Measurements from ENCODE around the gene CPXM2. TPM values are rescaled to one million over a fixed set of nuclear protein-coding genes. Genes with fewer than 3 reads are reported as not detected.

The CPXM2 gene
- total and polyA plus RNA-seq, 4 donors, result 0.05 to 0.92 (median 0.44) TPM

GRCh38 chr10:123760356-123761037 lies 131.1 kb downstream of the CPXM2 start:
- 65% methylated on average over 10 of the region's 10 CpGs for WGBS
- H3K9ac ChIP-seq (ENCODE audit: low read depth in 1 of 2, low read length in 2 of 2), result no peak overlapping the region
- TF ChIP-seq REST (IDR thresholded peaks at IDR 0.05), result no peak
- TF ChIP-seq HNF4A (conservative IDR thresholded peaks at IDR 0.05), result no peak
- no peak for TF ChIP-seq RAD21 (IDR thresholded peaks at IDR 0.05)
- TF ChIP-seq NR2F2 (IDR thresholded peaks at IDR 0.05), result no peak
- no peak for TF ChIP-seq JUND (IDR thresholded peaks at IDR 0.05)
- no peak for TF ChIP-seq MAX (IDR thresholded peaks at IDR 0.05)
- no peak for TF ChIP-seq ATF3 (IDR thresholded peaks at IDR 0.05)
- TF ChIP-seq RXRA (IDR thresholded peaks at IDR 0.05), result no peak
- no peak for TF ChIP-seq HNF4G (IDR thresholded peaks at IDR 0.05)
- no peak for TF ChIP-seq TAF1 (conservative IDR thresholded peaks at IDR 0.05)
- H3K4me1 ChIP-seq (ENCODE audit: control insufficient read depth in 4 of 4, insufficient read depth in 4 of 4, low read length in 3 of 4), result no peaks in the 10 kb centered on the region
- no peak overlapping the region for H3K4me3 ChIP-seq (ENCODE audit: low read depth in 1 of 3, low read length in 3 of 3)
- H3K9me3 ChIP-seq (ENCODE audit: control insufficient read depth in 4 of 4, low read length in 3 of 4), result no peaks in the 10 kb centered on the region
- H3K36me3 ChIP-seq (ENCODE audit: control insufficient read depth in 4 of 4, insufficient read depth in 3 of 4, low read depth in 1 of 4, low read length in 3 of 4), result no peaks in the 10 kb centered on the region
- H3K27ac ChIP-seq (ENCODE audit: low read depth in 1 of 2, low read length in 2 of 2), result no peak overlapping the region
- DNase-seq (ENCODE audit: low spot score), result no peak
- H3K27me3 ChIP-seq (ENCODE audit: control insufficient read depth in 4 of 4, insufficient read depth in 4 of 4, low read length in 3 of 4), result peaks cover 0 to 11% (median under 1%) of the 10 kb centered on the region in 4 donors

- Histone ChIP-seq H3K9ac (ENCODE audit: low read depth in 1 of 2, low read length in 2 of 2) (no peak overlapping the region), H3K27me3 (ENCODE audit: control insufficient read depth in 4 of 4, insufficient read depth in 4 of 4, low read length in 3 of 4) (peaks cover 0 to 11% (median under 1%) of the 10 kb centered on the region in 4 donors), H3K36me3 (ENCODE audit: control insufficient read depth in 4 of 4, insufficient read depth in 3 of 4, low read depth in 1 of 4, low read length in 3 of 4) (no peaks in the 10 kb centered on the region), H3K27ac (ENCODE audit: low read depth in 1 of 2, low read length in 2 of 2) (no peak overlapping the region), H3K9me3 (ENCODE audit: control insufficient read depth in 4 of 4, low read length in 3 of 4) (no peaks in the 10 kb centered on the region), H3K4me3 (ENCODE audit: low read depth in 1 of 3, low read length in 3 of 3) (no peak overlapping the region), H3K4me1 (ENCODE audit: control insufficient read depth in 4 of 4, insufficient read depth in 4 of 4, low read length in 3 of 4) (no peaks in the 10 kb centered on the region)
- TF ChIP-seq GABPA (IDR thresholded peaks at IDR 0.05 in 1 of 2, conservative IDR thresholded peaks at IDR 0.05 in 1 of 2) (no peak), RXRA (IDR thresholded peaks at IDR 0.05) (no peak)
- 45% methylated on average over 8 of the region's 8 CpGs for WGBS
- no peak for DNase-seq (ENCODE audit: low spot score)
Measured at GRCh38 chr10:123759501-123760031, 132.0 kb downstream of the CPXM2 start.

GRCh38 chr10:123759041-123759440 lies 132.6 kb downstream of the CPXM2 start:
- H3K9me3 ChIP-seq (ENCODE audit: control insufficient read depth in 4 of 4, low read length in 3 of 4), result no peaks in the 10 kb centered on the region
- H3K27ac ChIP-seq (ENCODE audit: low read depth in 1 of 2, low read length in 2 of 2), result no peak overlapping the region
- H3K4me1 ChIP-seq (ENCODE audit: control insufficient read depth in 4 of 4, insufficient read depth in 4 of 4, low read length in 3 of 4), result no peaks in the 10 kb centered on the region
- H3K9ac ChIP-seq (ENCODE audit: low read depth in 1 of 2, low read length in 2 of 2), result no peak overlapping the region
- H3K36me3 ChIP-seq (ENCODE audit: control insufficient read depth in 4 of 4, insufficient read depth in 3 of 4, low read depth in 1 of 4, low read length in 3 of 4), result no peaks in the 10 kb centered on the region
- H3K27me3 ChIP-seq (ENCODE audit: control insufficient read depth in 4 of 4, insufficient read depth in 4 of 4, low read length in 3 of 4), result peaks cover 0 to 11% (median under 1%) of the 10 kb centered on the region in 4 donors
- no peak overlapping the region for H3K4me3 ChIP-seq (ENCODE audit: low read depth in 1 of 3, low read length in 3 of 3)
- WGBS, result 82% methylated on average over 7 of the region's 7 CpGs
- no peak for TF ChIP-seq CTCF (IDR thresholded peaks at IDR 0.05; ENCODE audit: low read depth, low read length, missing input control)
- TF ChIP-seq FOXA2 (IDR thresholded peaks at IDR 0.05), result no peak
- no peak for TF ChIP-seq SP1 (IDR thresholded peaks at IDR 0.05)
- TF ChIP-seq REST (IDR thresholded peaks at IDR 0.05), result no peak
- DNase-seq (ENCODE audit: low spot score), result no peak
